ENCODE results near the gene JMJD1C. TPM values are rescaled to one million over a fixed set of nuclear protein-coding genes. Genes with fewer than 3 reads are reported as not detected.

Gene JMJD1C
- total RNA-seq, 1 experiment from 2014 or later = 66.3 TPM

DNA sequence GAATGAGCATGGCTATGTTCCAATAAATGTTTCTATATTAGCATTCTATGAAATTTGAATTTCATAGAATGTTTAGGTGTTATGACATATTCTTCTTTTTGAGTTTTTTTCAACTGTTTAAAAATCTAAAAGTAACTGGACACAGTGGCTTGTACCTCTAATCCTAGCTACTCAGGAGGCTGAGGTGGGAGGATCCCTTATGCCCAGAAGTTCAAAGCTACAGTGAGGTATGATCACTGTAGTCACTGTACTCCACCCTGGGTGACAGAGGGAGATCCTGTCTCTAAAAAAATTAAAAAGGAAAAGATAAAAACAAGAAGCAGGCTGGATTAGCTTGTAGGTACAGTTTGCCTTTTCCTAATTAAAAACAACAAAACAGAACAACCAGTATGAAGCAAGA, 237.5 kb downstream of the JMJD1C start:
- Histone ChIP-seq H3K27me3 (ENCODE audit: insufficient read depth, low read length) (no peaks in the 10 kb centered on the region), H3K9ac (ENCODE audit: low read length) (no peak overlapping the region), H4K20me1 (ENCODE audit: insufficient read depth) (peaks cover 9% of the 10 kb centered on the region; the same call in 1 of the 2 replicates), H3K4me2 (ENCODE audit: low read length) (peak overlapping the region; percentile 8; the same call in 1 of the 2 replicates), H3K4me1 (ENCODE audit: control insufficient read depth in 1 of 2, insufficient read depth in 2 of 2, low read length in 2 of 2) (peaks cover 30 to 34% of the 10 kb centered on the region in 2 experiments), H3K9me2 (ENCODE audit: insufficient read depth) (no peaks in the 10 kb centered on the region), H3K4me3 (replicated peaks in 1 of 2; ENCODE audit: low read depth in 1 of 2, low read length in 2 of 2) (no peak overlapping the region), H3K79me2 (ENCODE audit: insufficient read depth, low read length) (peaks cover 88% of the 10 kb centered on the region), H3K36me3 (ENCODE audit: control insufficient read depth in 1 of 2, insufficient read depth in 2 of 2, low read length in 2 of 2) (no peaks in the 10 kb centered on the region), H3K9me3 (ENCODE audit: control insufficient read depth in 1 of 2, insufficient read depth in 1 of 2, low read depth in 1 of 2, low read length in 2 of 2) (no peaks in the 10 kb centered on the region), H3K27ac (ENCODE audit: low read depth, low read length) (no peak overlapping the region), H2AFZ (ENCODE audit: low read depth, low read length, poor library complexity, severe bottlenecking) (no peak overlapping the region)
- ChIA-PET POLR2A (no interaction called here), CTCF (no interaction called here), RAD21 (ENCODE audit: low non-redundant PET in 1 of 2, low total read pairs in 2 of 2, uncharacterized antibody in 2 of 2, unreplicated experiment in 2 of 2) (no interaction called here)
- intact Hi-C loops (cut with micrococcal nuclease) = no loop called here
- TF ChIP-seq EZH2phosphoT487 (IDR thresholded peaks at IDR 0.05; ENCODE audit: borderline replicate concordance) (no peak), EZH2 (IDR thresholded peaks at IDR 0.05) (no peak), POLR2AphosphoS5 (IDR thresholded peaks at IDR 0.05; ENCODE audit: low read depth, low read length) (no peak), YY1 (IDR thresholded peaks at IDR 0.05; ENCODE audit: extremely low read depth, insufficient replicate concordance, low read depth, low read length) (no peak), EGR1 (IDR thresholded peaks at IDR 0.05; ENCODE audit: low read depth) (no peak), ELF1 (IDR thresholded peaks at IDR 0.05; ENCODE audit: borderline replicate concordance, low read depth) (no peak)
- TF ChIP-seq, protein P1, sequence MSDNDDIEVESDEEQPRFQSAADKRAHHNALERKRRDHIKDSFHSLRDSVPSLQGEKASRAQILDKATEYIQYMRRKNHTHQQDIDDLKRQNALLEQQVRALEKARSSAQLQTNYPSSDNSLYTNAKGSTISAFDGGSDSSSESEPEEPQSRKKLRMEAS (IDR thresholded peaks at IDR 0.05) = no peak
- TF ChIP-seq, protein P2, sequence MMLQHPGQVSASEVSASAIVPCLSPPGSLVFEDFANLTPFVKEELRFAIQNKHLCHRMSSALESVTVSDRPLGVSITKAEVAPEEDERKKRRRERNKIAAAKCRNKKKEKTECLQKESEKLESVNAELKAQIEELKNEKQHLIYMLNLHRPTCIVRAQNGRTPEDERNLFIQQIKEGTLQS (IDR thresholded peaks at IDR 0.05) = no peak
- peak; percentile 63 for ATAC-seq
- DNase-seq (ENCODE audit: low read depth, low spot score) = no peak
- no TSS peak for BruUV-seq (replicated peaks)

DNA sequence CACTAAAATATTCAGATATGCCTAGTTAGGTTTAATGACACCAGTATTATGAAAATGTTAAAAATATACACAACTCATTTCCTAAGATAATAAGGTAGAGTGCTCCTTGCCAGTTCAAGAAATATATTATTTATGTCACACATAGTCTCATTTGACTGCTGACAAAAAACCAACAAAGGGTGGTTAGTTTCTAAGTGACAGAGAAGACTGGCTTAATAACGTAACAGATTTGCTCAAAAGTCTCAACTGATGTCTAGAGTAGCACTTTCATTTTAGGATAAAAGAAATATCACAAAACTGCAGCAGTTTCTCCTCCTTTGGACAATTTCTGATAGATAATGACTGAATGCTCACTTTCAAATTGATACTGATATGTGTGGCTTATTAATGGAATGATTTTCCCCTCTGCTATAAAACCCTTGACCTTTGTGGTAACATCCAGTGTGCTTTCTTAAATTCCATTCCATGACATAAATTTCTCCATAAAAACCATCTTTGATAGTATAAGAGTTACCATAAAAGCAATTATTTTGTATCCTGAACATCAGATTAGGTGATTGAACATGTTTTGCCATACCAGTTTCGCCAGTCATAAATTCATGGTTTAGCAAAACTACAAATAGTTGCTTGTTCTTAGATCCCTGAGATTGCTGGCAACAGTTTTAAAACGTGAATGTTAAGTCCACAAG, 238.4 kb downstream of the JMJD1C start:
- Histone ChIP-seq H3K4me1 (ENCODE audit: control insufficient read depth in 1 of 2, insufficient read depth in 2 of 2, low read length in 2 of 2) (peaks cover 30 to 34% of the 10 kb centered on the region in 2 experiments), H4K20me1 (ENCODE audit: insufficient read depth) (peaks cover 9% of the 10 kb centered on the region; the same call in 1 of the 2 replicates), H3K79me2 (ENCODE audit: insufficient read depth, low read length) (peaks cover 82% of the 10 kb centered on the region), H3K9me2 (ENCODE audit: insufficient read depth) (no peaks in the 10 kb centered on the region), H2AFZ (ENCODE audit: low read depth, low read length, poor library complexity, severe bottlenecking) (no peak overlapping the region), H3K27me3 (ENCODE audit: insufficient read depth, low read length) (no peaks in the 10 kb centered on the region), H3K9ac (ENCODE audit: low read length) (no peak overlapping the region), H3K4me2 (ENCODE audit: low read length) (peak overlapping the region; percentile 8; the same call in 1 of the 2 replicates), H3K36me3 (ENCODE audit: control insufficient read depth in 1 of 2, insufficient read depth in 2 of 2, low read length in 2 of 2) (no peaks in the 10 kb centered on the region), H3K9me3 (ENCODE audit: control insufficient read depth in 1 of 2, insufficient read depth in 1 of 2, low read depth in 1 of 2, low read length in 2 of 2) (no peaks in the 10 kb centered on the region), H3K27ac (ENCODE audit: low read depth, low read length) (no peak overlapping the region; the same call in 1 of the 2 replicates), H3K4me3 (replicated peaks in 1 of 2; ENCODE audit: low read depth in 1 of 2, low read length in 2 of 2) (no peak overlapping the region)
- ATAC-seq = peak; percentile 25; the same call in 1 of the 2 replicates
- BruUV-seq (replicated peaks) = no TSS peak
- RAD21 ChIA-PET (ENCODE audit: low non-redundant PET in 1 of 2, low total read pairs in 2 of 2, uncharacterized antibody in 2 of 2, unreplicated experiment in 2 of 2) = no interaction called here
- CTCF ChIA-PET = no interaction called here
- POLR2A ChIA-PET = no interaction called here
- intact Hi-C loops (cut with micrococcal nuclease) = no loop called here
- DNase-seq (ENCODE audit: low read depth, low spot score) = peak; percentile 12
- TF ChIP-seq SP1 (IDR thresholded peaks at IDR 0.05; ENCODE audit: low read depth) (no peak), EGR1 (IDR thresholded peaks at IDR 0.05; ENCODE audit: low read depth) (no peak), ZNF274 (IDR thresholded peaks at IDR 0.05; ENCODE audit: low read depth, low read length) (no peak), EZH2phosphoT487 (IDR thresholded peaks at IDR 0.05; ENCODE audit: borderline replicate concordance) (no peak), RAD21 (IDR thresholded peaks at IDR 0.05; ENCODE audit: low read depth) (no peak), POLR2A (IDR thresholded peaks at IDR 0.05; ENCODE audit: borderline replicate concordance, extremely low read depth, insufficient read depth, insufficient read length) (no peak), ZFX (IDR thresholded peaks at IDR 0.05) (no peak)
- TF ChIP-seq, protein P3, sequence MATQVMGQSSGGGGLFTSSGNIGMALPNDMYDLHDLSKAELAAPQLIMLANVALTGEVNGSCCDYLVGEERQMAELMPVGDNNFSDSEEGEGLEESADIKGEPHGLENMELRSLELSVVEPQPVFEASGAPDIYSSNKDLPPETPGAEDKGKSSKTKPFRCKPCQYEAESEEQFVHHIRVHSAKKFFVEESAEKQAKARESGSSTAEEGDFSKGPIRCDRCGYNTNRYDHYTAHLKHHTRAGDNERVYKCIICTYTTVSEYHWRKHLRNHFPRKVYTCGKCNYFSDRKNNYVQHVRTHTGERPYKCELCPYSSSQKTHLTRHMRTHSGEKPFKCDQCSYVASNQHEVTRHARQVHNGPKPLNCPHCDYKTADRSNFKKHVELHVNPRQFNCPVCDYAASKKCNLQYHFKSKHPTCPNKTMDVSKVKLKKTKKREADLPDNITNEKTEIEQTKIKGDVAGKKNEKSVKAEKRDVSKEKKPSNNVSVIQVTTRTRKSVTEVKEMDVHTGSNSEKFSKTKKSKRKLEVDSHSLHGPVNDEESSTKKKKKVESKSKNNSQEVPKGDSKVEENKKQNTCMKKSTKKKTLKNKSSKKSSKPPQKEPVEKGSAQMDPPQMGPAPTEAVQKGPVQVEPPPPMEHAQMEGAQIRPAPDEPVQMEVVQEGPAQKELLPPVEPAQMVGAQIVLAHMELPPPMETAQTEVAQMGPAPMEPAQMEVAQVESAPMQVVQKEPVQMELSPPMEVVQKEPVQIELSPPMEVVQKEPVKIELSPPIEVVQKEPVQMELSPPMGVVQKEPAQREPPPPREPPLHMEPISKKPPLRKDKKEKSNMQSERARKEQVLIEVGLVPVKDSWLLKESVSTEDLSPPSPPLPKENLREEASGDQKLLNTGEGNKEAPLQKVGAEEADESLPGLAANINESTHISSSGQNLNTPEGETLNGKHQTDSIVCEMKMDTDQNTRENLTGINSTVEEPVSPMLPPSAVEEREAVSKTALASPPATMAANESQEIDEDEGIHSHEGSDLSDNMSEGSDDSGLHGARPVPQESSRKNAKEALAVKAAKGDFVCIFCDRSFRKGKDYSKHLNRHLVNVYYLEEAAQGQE (IDR thresholded peaks at IDR 0.05; ENCODE audit: low read depth) = no peak
- TF ChIP-seq, protein P2 (IDR thresholded peaks at IDR 0.05) = no peak
- TF ChIP-seq, protein P1 (IDR thresholded peaks at IDR 0.05) = no peak

All from HCT116 (cell line).